ENCODE data around the gene TPSD1.
"Not testable (repeated sequence)": the region's sequence is repeated elsewhere in the genome, so short reads cannot be mapped to it uniquely, and the experiment has no call there.

TPSD1 gene

GRCh38 chr16:1261131-1261892 is 5.4 kb downstream of the TPSD1 start:
- in situ Hi-C loops (cut with HindIII; ENCODE audit: low sequenced_read_pairs), result no loop called here

GRCh38 chr16:1262210-1262845 is 6.5 kb downstream of the TPSD1 start:
- in situ Hi-C loops (cut with HindIII; ENCODE audit: low sequenced_read_pairs), result no loop called here

GRCh38 chr16:1262846-1263221 is 7.0 kb downstream of the TPSD1 start:
- in situ Hi-C loops (cut with HindIII; ENCODE audit: low sequenced_read_pairs), result no loop called here

DNA sequence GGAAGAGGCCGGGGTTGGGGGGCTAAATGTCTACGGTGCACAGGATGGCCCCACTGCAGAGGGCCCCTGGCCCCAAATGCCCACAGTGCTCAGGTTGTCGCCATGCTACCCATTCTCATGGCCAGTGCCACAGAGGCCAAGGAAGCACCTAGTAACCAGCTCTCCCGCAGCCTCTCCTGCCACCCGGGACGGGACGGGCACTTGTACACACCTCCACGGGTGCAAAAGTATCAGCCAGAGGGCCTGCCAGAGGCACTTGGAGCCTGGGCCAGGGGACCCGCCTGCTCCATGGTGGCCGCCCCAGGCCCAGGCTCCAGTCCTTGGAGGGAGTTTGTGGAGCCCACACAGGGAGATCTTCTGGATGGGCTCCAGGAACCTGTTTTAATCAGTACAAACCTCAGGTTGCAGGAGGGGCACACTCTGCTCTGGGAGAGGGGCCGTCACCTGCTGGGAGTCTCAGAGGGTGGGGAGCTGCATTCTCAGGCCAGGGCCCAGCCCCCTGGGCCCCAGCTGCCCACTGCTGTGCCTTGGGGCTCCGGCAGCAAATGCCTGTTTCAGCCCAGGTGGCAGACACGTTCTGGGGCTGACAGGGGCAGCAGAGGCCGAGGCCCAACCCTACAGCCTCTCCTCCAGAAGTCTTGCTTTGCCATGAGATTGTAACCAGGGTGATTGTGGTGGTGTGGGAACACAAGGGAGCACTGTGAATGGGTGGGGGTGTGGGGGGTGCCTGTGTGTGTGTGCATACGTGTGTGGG is 7.9 kb downstream of the TPSD1 start:
- in situ Hi-C loops (cut with HindIII; ENCODE audit: low sequenced_read_pairs), result no loop called here

DNA sequence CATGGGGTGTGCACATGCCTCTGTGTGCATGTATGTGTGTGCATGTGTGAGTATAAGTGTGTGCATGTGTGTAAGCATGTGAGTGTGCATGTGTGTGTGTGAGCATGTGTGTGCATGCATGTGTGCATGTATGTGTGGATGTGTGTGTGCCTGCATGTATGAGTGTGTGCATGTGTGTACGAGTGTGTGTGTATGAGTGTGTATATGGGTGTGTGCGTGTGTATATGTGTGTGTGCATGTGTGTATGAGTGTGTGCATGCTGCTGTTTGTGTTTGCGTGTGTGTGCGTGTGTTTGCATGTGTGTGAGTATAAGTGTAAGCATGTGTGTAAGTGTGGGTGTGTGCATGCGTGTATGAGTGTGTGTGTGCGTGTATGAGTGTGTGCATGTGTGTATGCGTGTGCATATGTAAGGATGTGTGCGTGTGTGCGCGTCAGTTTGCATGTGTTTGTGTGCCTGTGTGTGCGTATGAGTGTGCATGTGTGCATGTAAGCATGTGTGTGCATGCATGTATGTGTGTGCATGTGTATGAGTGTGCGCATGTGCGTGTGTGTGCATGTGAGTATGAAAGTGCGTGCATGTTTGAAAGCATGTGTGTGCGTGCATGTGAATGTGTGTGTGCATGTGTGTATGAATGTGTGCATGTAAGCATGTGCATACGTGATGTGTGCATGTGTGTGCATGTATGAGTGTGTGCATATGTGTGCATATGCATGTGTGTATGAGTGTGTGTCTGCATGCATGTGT is 8.6 kb downstream of the TPSD1 start:
- in situ Hi-C loops (cut with HindIII; ENCODE audit: low sequenced_read_pairs), result no loop called here

DNA sequence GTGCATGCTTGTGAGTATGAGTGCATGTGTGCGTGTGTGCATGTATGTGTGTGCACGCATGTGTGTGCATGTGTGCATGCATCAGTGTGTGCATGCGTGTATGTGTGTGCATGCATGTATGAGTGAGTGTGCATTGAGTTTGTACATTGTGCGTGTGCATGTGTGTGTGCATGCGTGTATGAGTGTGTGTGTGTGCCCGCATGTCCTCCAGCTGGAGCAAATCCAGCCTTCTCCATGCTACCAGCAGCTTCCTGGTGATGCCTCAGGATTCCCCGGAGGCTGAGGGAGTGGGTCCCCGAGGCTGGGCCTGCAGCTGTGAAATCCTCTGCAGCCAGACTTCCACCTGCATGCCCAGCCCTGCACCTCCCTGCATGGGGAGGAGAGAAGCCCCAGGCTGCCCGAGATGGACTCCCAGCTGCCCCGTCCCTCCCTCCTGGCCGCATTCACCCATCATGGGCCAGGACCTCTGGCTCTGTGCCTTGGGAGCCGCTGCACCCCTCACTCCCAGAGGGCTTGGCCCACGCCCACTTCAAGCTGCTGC is 9.3 kb downstream of the TPSD1 start:
- in situ Hi-C loops (cut with HindIII; ENCODE audit: low sequenced_read_pairs), result no loop called here

DNA sequence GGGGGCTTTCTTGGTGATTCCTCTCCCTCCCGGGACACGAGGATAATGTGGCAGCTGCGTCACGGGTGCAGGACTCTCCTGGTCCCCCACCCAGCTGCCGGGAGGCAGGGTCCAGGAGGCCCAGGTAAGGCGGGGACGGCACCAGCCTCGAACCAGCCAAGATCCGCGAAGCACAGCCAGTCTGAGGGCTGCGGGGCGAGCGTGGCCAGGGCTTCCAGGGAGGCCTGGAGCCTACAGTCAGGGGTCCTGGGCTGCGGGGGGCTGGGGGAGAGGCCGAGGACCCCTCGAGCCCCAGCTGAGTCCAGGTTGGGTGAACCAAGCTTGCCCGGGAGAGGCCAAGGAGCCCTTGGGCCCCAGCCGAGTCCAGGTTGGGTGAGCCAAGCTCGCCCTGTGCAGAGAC is 10.0 kb downstream of the TPSD1 start:
- in situ Hi-C loops (cut with HindIII; ENCODE audit: low sequenced_read_pairs), result no loop called here

GRCh38 chr16:1269418-1269817 is 13.5 kb downstream of the TPSD1 start:
- in situ Hi-C loops (cut with HindIII; ENCODE audit: low sequenced_read_pairs), result not testable (repeated sequence)

- in situ Hi-C loops (cut with HindIII; ENCODE audit: low sequenced_read_pairs), result no loop called here
Measured at GRCh38 chr16:1271380-1271723, 15.5 kb downstream of the TPSD1 start.

- in situ Hi-C loops (cut with HindIII; ENCODE audit: low sequenced_read_pairs), result not testable (repeated sequence)
Measured at GRCh38 chr16:1271724-1272413, 16.0 kb downstream of the TPSD1 start.

- in situ Hi-C loops (cut with HindIII; ENCODE audit: low sequenced_read_pairs), result no loop called here
Measured at GRCh38 chr16:1272453-1273198, 16.8 kb downstream of the TPSD1 start.

GRCh38 chr16:1273816-1274215 is 17.9 kb downstream of the TPSD1 start:
- in situ Hi-C loops (cut with HindIII; ENCODE audit: low sequenced_read_pairs), result no loop called here

- in situ Hi-C loops (cut with HindIII; ENCODE audit: low sequenced_read_pairs), result loop anchor here (25.0 kb wide), 2 partner anchors 113 to 287 kb away; partner anchors contain the start of gene SOX8
Measured at GRCh38 chr16:1274767-1275166, 18.9 kb downstream of the TPSD1 start.

GRCh38 chr16:1275791-1276579 is 20.1 kb downstream of the TPSD1 start:
- in situ Hi-C loops (cut with HindIII; ENCODE audit: low sequenced_read_pairs), result loop anchor here (25.0 kb wide), 2 partner anchors 111 to 289 kb away; partner anchors contain the start of gene SOX8

GRCh38 chr16:1276580-1276878 is 20.7 kb downstream of the TPSD1 start:
- in situ Hi-C loops (cut with HindIII; ENCODE audit: low sequenced_read_pairs), result loop anchor here (25.0 kb wide), 2 partner anchors 111 to 289 kb away; partner anchors contain the start of gene SOX8

GRCh38 chr16:1277151-1277598 is 21.3 kb downstream of the TPSD1 start:
- in situ Hi-C loops (cut with HindIII; ENCODE audit: low sequenced_read_pairs), result loop anchor here (25.0 kb wide), 2 partner anchors 110 to 290 kb away; partner anchors contain the start of gene SOX8

GRCh38 chr16:1277617-1278282 is 21.9 kb downstream of the TPSD1 start:
- in situ Hi-C loops (cut with HindIII; ENCODE audit: low sequenced_read_pairs), result loop anchor here (25.0 kb wide), 2 partner anchors 110 to 290 kb away; partner anchors contain the start of gene SOX8

GRCh38 chr16:1278477-1278876 is 22.6 kb downstream of the TPSD1 start:
- in situ Hi-C loops (cut with HindIII; ENCODE audit: low sequenced_read_pairs), result loop anchor here (25.0 kb wide), 2 partner anchors 109 to 291 kb away; partner anchors contain the start of gene SOX8

Data from endothelial cell of hepatic sinusoid (primary cell).